H1 (cell line): ENCODE results near the gene UPF2.

Source experiments
- ATF2 ChIP-seq: IDR thresholded peaks from 2 replicates; pipeline ENCODE4 v1.6.1; 2012; ENCODE audit warnings: low read length, inconsistent platforms
- BACH1 ChIP-seq: IDR thresholded peaks from 2 replicates; pipeline ENCODE4 v1.6.1; 2012; ENCODE audit warnings: low read length, improper control_type of control experiment
- CTCF ChIP-seq, 3 experiments: IDR thresholded peaks; 1 replicate in 2 of 3; 2 replicates in 1 of 3; pipeline versions ENCODE4 v1.5.1 to v1.6.1; 2011; ENCODE audit warnings: low read length in 3 of 3, mild to moderate bottlenecking in 3 of 3, inconsistent platforms in 2 of 3, low read depth in 1 of 3, moderate library complexity in 1 of 3; ENCODE audit not compliant: insufficient read depth in 1 of 3; ENCODE audit errors: control extremely low read depth in 1 of 3
- EP300 ChIP-seq, 2 experiments: IDR thresholded peaks; 1 replicate in 1 of 2; 2 replicates in 1 of 2; pipeline ENCODE4 v1.6.1; 2011 to 2012; ENCODE audit warnings: low read depth in 2 of 2, low read length in 2 of 2, mild to moderate bottlenecking in 2 of 2, borderline replicate concordance in 1 of 2, inconsistent platforms in 1 of 2, moderate library complexity in 1 of 2
- EZH2 ChIP-seq: fragments of 200-600 bp; sonication (generic); IDR thresholded peaks from 2 replicates; pipeline ENCODE4 v1.7.1; 2012; ENCODE audit warnings: low read depth, mild to moderate bottlenecking, moderate library complexity, low read length, inconsistent platforms; ENCODE audit not compliant: severe bottlenecking
- NANOG ChIP-seq: IDR thresholded peaks from 2 replicates; pipeline ENCODE4 v1.6.1; 2011; ENCODE audit warnings: low read length, low read depth, mild to moderate bottlenecking, inconsistent platforms; ENCODE audit not compliant: insufficient read depth, poor library complexity, severe bottlenecking
- PHF8 ChIP-seq: fragments of 200-600 bp; sonication (generic); conservative IDR thresholded peaks from 2 replicates; pipeline ENCODE4 v1.7.1; 2012; ENCODE audit warnings: low read depth, mild to moderate bottlenecking, inconsistent platforms, low read length, moderate library complexity
- POLR2A ChIP-seq, 2 experiments: IDR thresholded peaks; 1 replicate in 1 of 2; 2 replicates in 1 of 2; pipeline ENCODE4 v1.6.1; 2011; ENCODE audit warnings: low read depth in 2 of 2, low read length in 2 of 2, mild to moderate bottlenecking in 2 of 2; ENCODE audit errors: control extremely low read depth in 1 of 2
- RAD21 ChIP-seq, 2 experiments: IDR thresholded peaks in 1 of 2; conservative IDR thresholded peaks in 1 of 2; 2 replicates each; pipeline ENCODE4 v1.6.1; 2011; ENCODE audit warnings: low read depth in 2 of 2, low read length in 2 of 2, improper control_type of control experiment in 1 of 2, inconsistent platforms in 1 of 2, mild to moderate bottlenecking in 1 of 2, moderate library complexity in 1 of 2
- RFX5 ChIP-seq: IDR thresholded peaks from 2 replicates; pipeline ENCODE4 v1.6.1; 2011; ENCODE audit warnings: low read depth, low read length, improper control_type of control experiment, borderline replicate concordance
- TAF7 ChIP-seq: optimal IDR thresholded peaks from 2 replicates; pipeline ENCODE3; 2011; ENCODE audit warnings: low read depth, mild to moderate bottlenecking, inconsistent platforms, low read length, moderate library complexity, borderline replicate concordance
- USF2 ChIP-seq: IDR thresholded peaks from 2 replicates; pipeline ENCODE4 v1.6.1; 2011; ENCODE audit warnings: low read length, improper control_type of control experiment

GRCh38 chr10:12051241-12051640 is 8.6 kb upstream of the UPF2 start:
- TF ChIP-seq PHF8 (no peak), RFX5 (no peak), CTCF (IDR thresholded peaks at IDR 0.05; ENCODE audit: control extremely low read depth in 1 of 3, insufficient read depth in 1 of 3, low read depth in 1 of 3, low read length in 3 of 3) (no peak), POLR2A (IDR thresholded peaks at IDR 0.05; ENCODE audit: control extremely low read depth in 1 of 2, low read depth in 2 of 2, low read length in 2 of 2) (no peak), EP300 (IDR thresholded peaks at IDR 0.05; ENCODE audit: borderline replicate concordance in 1 of 2, low read depth in 2 of 2, low read length in 2 of 2) (no peak), NANOG (no peak), RAD21 (IDR thresholded peaks at IDR 0.05 in 1 of 2, conservative IDR thresholded peaks at IDR 0.05 in 1 of 2; ENCODE audit: low read depth in 2 of 2, low read length in 2 of 2) (no peak), ATF2 (no peak), EZH2 (no peak), TAF7 (no peak), BACH1 (no peak), USF2 (no peak)
